GM21528 (cell line): ENCODE measurements around the gene HABP2.

Source experiments
- ATAC-seq: cut with Tn5 transposase; IDR thresholded peaks from one replicate; pipeline ENCODE4 v1.9.1; 2021; ENCODE audit warnings: mild to moderate bottlenecking, moderate library complexity; ENCODE audit not compliant: unreplicated experiment, low FRiP score

Gene HABP2

DNA sequence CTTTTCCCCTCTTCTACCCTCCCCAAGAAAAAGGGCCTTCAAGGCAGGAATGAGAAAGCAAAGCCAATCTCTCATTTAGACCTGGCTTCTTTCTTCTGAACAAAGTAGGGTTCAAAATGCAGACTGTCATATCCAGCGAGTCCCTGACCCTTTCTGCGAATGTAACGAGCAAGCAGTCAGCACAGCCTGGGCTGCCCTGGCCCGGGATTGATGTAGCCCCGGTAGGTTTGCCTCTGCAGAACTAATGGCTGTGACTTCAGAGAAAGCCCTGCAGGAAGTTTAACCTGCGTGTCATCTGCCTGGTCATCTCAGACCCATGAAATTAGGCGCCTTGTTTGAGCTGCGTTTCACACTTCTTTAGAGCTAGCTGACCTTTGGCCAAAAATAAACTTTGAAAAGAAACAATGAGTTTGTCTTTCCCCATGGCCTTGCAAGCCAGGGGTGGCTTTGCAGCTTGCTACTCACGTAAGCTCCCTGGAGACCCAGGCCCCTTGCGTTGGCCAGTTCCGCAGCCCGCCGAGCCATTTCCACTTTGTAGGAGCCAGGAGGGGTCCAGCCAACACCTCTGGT, 36.4 kb downstream of the HABP2 start:
- no peak for ATAC-seq

DNA sequence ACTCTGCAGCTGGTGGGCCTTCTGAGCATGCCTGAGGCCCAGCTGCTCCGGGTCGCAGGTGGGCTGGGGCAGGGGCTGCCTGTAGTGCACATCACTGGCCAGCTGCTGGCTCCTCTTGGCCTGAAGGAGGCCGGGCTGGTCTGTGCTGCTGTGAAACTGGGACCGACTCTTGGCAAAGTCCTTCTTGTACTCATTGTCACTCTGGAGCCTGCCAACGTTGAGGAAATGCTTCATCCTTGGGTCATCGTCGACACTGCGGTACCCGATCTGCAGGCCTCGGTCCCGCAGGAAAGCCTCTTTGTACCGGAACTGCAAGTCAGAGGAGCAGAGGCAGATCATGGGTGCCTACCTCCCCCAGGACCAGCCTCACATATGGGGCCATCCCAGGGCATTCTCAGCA, 37.7 kb downstream of the HABP2 start:
- ATAC-seq: no peak

DNA sequence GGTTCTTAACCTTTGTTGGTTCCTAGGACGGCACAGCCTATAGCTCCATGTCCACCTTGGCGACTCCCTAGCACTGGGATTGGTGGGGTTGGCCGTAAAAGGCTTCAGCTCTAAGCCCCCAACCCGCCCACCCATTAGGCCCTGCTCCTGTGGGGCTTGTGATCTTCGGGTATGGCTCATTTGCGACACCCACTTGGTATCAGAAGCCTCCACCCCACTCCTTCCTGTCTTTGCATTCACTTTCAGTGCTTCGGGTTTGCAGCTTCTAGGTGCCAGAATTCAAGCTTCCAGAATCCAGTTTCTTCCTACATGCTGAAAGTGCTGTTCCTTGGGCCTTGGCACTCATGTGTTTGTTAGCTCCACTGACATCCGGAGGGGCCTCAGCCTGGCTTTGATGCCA, 39.5 kb downstream of the HABP2 start:
- ATAC-seq: no peak

DNA sequence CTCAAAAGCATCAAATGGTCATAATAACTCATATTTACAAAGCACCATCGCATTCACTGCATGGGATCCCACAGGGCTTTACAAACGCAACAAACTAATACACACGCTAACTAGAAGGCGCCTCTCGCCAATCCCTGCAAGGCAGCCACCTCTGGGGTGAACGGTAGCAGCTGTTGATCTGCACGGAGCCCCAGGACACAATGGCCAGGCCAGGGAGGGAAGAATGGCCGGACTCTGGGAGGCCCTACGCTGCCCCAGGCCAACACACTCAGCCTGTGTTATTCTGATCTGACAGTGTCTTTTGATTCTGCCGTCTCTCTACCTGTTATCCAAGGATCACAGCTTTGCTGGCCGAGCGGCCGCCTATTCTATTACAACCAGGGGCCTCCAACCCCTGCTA, 41.8 kb downstream of the HABP2 start:
- ATAC-seq: no peak

DNA sequence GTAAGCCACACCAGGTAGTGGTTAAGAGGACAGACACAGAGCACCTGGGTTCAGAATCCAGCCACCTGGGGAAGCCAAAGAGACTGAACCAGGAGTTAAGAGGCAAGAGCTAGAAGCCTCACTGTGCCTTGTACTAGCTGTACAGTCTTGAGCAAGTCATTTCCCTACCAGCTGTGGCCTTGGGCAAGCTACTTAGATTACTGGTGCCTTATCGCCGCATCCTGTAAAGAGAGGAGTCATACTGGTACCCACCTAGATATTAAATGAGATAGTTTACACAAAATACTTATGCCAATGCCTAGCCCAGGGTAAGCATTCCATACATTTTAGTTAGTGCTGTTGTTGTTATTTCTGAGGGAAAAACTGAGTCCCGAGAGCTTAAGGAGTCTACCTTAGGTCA, 47.7 kb downstream of the HABP2 start:
- no peak for ATAC-seq

DNA sequence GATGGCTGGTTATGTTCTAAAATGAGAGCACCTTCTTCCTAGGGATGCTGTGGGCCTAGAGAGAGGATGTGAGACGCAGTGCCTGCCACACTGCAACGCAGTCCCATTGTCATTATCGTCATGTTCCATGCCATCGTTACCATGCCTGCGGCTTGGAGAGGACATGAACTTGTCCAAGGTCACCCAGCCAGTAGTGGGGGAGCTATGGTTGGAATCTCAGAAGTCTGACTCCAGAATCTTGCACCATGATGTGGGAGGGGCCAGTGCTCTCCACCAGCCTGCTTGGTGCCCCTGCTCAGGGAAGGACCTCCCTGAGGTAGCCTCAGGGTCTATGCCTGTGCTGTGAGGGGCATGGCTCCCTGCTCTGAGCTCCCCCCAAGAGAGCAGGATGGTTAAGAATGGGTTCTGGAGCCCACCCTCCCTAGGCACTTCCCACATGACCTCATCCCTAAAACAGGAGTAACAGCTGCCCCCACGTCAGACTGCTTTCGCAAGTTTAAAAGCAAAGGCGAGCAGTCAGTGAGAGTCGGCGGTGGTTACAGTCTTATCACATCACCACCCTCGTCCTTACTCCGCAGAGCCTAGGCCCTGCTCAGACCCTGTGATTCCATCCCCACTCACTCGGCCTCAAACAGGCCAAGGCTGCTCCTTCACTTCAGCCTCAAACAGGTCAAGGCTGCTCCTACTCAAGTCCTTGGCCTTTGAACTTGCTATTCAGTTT, 50.4 kb downstream of the HABP2 start:
- no peak for ATAC-seq

DNA sequence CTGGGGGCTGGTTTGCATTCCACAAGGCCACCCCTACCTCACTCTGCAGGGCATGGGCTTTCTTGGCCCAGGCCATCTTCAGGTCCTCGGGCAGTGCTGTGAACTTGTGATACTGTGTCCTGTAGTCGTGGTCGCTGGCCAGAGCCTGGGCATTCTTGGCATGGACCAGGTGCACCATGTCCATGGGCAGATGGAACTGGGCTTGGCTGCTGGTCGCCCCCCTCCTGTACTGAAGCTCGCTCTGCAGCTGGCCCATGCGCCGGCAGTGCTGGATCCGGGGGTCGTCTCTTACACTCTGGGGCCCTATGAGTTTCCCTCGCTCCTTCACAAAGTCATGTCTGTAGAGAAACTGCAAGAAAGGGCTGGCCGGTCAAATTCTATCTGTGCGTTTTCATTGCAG, 51.7 kb downstream of the HABP2 start:
- ATAC-seq: no peak

DNA sequence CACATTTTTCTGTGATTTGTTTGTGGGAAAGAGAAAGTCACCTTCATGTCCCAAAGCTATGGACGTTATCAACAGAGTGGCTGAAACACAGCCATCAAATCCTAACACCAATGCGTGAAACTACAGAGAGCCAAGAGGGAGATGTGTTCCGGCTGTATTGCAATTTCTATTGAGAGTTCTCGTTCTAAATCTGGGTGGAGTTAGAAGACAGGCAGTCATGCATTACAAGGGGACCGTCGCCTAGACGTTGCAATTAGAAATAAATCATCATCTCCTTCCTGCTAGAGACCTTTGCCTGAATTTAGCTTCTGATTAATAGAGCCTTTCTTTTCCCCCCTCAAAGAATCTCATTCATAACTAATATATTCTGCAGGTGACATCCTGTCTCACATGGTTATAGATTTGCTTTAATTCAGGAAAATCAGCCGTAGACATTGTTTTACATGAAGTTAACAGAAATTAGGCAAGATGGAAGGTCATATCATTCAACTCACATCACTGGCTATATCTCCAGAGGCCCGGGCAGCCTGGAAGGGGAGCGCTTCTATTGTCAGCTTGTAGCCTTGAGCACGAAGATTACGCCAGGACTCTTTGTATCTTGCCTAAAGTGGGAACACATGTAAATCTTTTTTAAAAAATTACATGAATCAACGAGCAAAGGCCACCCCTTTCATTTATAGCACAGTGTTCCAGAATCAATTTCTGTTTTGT, 52.6 kb downstream of the HABP2 start:
- ATAC-seq: no peak

DNA sequence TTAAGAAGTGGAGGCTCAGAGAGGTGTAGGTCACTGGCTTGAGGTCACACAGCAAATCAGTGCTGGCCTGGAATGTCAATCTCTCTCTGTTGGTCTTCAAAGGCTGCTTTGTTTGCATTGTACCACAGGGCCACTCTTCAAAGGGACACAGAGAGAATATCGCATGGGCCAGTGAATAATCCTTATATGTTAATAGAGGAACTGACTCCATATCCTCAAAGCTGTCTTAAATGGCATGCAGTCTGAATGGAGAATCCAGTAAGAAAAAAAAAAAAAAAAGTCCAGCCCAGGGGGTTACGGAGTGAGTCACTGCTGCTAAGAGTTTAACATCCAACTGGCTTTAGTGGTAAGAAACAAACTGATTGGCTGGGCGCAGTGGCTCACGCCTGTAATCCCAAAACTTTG, 56.9 kb downstream of the HABP2 start:
- no peak for ATAC-seq

DNA sequence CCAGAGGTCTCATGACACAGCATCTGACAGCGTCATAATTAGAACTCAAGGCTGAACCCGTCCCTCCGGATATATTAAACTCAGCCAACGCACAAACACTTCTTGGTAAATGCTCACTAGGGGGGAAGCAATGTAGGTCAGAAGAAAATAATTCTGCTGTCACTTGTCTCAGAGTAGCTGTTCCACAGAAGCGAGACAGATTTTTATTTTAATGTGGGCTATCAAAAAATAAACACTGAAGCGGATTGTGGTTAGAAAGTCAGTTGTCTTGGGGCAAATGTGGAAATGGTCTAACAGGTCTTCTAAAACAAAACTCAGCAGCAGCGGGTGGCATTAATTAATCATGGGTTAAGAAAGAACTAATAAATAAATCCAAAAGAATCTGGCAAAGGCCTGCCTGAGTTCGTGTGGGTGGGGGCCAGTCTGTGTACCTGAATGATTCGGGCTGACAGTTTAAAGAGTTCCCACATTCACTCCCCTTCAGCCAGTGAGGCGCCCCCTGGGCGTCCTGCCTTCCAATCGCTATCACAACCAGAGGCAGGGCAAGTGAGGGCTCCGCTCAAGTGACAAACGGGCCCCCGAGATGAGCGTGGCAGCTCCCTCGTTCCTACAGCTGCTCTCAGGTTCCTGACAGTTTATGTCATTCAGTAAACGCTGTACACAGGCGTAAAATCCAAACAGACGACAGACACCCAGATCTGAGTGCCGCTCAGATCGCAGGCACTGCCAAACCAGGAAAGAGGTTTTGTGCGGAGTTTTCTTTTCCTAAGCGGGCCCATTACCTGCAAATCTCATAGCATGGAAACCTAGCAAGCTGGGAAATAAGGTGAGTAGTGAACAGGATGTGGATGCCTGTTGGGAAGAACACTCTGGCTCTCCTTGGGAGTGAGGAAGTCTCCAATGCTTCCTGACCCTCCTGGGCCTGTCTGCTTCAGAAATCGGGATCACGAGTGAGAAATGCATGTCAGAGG, 58.1 kb downstream of the HABP2 start:
- no peak for ATAC-seq

DNA sequence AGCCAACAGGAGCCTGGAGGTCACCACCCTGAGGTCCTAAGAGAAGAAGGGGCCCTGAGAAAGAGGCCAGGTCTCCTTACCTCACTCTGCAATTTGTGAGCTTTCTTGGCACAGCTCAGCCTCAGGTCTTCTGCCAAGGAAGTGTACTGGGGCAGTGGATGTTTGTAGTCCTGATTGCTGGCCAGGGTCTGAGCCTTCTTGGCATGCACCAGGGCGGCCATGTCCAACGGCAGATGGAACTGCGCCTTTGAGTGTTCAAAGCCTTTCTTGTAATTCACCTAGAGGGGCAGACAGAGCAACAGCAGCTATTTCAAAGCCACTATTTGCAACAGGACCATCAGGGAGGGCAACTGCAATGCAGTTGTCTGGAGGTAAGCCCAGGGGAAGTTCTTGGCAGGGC, 59.3 kb downstream of the HABP2 start:
- no peak for ATAC-seq

DNA sequence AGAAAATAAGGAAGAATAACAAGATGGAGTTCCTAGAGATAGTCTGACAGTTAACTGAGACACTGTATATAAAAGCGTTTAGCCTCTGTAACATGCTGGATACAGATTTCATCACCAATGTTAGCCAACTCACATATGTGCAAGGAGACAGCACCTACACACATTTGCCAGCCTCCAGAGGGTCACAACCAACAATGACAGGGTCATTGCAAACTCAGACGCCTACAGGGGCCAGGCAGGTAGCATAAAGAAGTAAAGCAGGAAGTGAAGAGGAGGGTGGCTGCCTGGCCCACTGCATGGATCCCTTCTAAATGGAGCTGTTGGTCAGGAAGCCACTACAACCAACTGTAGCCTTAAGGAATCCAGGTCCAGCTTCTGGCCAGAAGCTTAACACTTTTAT, 60.6 kb downstream of the HABP2 start:
- ATAC-seq: no peak

DNA sequence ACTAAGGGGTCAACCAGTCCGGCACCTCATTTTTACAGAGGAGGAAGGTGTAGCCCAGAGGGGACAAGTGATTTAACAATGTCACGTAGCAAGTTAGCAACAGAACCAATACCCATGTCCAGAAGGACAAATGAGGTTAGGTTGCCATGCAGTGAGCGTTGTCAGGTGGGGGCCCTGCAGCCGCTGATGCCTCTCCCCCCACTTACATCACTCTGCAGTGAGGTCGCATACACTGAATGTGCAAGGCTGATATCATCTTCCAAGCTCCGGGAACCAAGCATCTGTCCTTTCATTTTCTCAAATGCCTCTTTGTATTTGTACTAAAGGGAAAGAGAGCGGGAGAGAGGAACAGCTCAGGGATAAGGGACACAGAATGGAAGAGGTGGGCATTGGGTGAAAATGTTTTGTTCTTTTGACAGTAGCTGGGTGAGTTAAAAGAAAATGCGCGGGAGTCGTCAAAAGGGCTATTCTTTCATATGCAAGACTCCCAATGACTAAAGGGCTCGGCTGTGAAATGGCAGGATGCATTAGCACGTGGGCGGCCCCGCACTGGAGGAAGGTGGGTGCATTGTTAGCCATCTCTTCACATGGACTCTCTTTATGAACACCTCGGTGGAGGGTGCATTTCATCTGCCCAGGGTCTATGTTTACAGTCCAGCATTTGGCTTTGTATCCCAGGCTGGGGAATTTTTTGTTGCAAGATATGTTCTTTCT, 61.3 kb downstream of the HABP2 start:
- ATAC-seq: no peak

DNA sequence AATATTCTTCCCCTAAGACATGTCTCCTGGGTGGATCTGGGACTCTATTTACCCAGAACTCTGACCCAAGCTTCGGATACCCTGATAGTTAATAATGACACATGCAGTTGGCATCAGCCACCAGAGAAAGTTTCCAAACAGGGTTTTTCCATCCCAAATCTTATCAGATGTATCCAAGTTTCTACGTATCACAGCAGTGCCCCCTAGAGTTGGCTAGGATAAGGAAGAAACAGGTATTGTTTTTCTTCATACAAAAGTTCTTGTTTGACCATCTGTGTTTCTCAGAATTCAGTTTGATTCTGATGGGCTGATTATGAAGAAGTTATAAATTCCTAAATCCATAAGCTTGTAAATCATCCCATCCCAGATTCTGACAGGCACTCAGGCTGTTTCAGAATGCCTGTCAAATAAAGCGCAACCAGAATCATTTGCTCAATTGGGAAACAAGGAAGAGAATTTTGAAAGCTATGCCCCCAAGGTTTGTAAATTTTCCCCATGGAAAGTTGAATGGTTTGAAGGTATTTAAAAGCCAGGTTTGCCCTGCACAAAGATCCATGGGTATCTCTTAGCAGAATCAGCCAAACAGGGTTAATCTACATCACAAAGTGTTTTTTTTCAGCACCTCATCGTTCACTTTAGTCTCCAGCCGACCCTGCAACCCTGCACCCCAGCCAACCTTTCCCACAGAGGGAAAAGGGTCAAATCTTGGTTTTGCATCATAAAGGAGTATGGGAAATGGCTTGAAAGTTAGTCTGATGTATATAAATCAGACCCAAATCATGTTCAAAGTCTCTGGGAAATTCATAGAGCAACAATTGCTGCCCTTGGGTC, 63.6 kb downstream of the HABP2 start:
- no peak for ATAC-seq

DNA sequence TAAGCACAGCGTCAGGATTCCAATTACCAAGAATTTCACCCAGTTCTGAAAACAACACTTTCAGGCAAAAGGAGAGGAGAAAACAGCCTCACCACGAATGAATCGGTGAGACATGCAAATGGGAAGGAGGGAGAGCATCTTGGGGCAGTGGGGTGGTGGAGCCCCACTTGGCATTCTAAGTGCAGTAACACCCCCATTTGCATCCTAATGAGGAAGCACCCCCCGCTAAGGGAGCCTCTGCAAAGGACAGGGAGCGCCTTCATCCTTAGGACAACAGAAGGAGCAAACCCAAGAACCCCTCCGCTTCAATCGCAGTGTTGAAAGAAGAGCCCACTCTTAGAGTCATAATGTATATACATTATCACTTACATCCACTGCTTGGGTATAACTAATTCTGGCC, 64.2 kb downstream of the HABP2 start:
- no peak for ATAC-seq

DNA sequence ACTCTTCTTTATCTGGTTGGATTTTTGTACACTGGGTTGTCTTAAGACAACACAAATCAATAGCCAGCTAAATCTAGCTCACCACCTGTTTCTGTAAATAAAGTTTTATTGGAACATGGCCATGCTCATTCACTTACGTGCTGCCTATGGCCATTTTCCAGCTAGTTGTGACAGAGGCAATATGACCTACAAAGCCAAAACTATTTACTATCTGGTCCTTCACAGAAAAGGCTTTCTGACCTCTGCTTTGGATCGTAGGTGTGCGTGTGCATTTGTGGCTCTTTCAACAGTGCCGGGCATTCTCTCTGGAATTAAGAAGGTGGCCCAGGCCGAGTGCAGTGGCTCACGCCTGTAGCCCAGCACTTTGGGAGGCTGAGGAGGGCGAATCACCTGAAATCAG, 65.5 kb downstream of the HABP2 start:
- ATAC-seq: no peak

DNA sequence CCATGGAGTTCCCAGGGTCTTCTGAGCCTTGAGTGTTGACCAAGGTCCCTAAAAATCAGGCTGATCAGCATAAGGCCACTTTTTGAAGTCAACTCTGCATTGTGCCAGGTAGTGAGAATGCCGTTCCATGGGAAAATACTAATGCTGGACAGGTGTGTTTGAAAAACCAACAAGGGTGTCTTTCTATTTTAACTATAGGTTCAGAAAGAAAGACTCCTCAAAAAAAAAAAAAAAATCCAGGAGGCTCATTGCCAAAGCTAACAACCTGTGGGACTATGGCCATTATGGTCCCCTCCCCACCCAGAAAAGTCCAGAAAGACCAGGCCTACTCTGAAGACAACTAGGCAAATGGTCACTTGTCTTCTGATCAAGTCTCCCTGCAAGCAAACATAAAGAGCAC, 66.5 kb downstream of the HABP2 start:
- ATAC-seq: no peak

DNA sequence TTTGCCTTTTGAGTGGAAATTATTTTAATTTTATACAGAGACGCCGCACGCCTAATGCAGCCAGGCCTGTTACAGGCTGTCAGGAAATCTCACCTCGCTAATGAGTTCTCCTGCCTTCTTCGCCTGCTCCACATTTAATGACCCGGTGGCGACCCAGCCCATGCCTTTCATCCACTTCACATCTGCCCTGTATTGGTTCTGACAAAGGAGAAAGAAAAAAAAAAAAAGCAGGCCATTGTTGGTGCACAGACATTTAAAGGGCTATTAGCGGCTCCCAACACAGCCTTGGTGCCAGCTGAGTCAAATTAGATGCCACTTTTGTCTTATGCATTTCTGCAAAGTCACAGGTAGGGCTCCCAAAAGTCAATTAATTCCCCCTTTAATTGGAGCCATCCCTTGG, 67.7 kb downstream of the HABP2 start:
- no peak for ATAC-seq

DNA sequence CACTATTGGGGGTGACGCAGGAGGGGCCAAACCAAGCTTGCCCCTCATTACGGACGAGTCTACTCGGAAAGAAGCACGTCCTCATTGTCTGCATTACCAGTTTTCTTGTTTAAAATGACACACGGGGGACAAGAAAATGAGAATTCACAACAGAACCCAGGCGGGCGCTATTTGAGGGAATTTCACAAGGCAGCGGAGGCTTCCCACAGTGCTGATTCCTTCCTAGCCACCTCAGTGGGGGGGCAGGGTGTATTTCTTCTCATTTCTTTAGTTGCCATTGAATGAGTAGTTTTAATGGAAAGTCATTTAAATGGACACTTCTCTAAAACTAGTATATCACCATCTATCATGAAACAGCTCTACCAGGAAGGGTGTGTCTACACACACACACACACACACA, 68.1 kb downstream of the HABP2 start:
- ATAC-seq: no peak
